ENCODE data around the gene SHROOM3. TPM values are rescaled to one million over a fixed set of nuclear protein-coding genes. Genes with fewer than 3 reads are reported as not detected.

Gene SHROOM3
- total and polyA plus RNA-seq, 2 donors from 2014 or later, result 5.5 to 67.3 TPM

- DNase-seq (peak in 2 of 5 donors; percentile 77 to 81), FAIRE-seq (peak; percentile 87)
- H3K27me3 ChIP-seq (ENCODE audit: control insufficient read depth, insufficient read depth, low read length), result no peaks in the 10 kb centered on the region
- H3K4me3 ChIP-seq (ENCODE audit: low read length in 3 of 3), result peak overlapping the region in 1 of 3 donors; percentile 38
- no peaks in the 10 kb centered on the region for H3K9me3 ChIP-seq (ENCODE audit: control insufficient read depth in 2 of 3, insufficient read depth in 1 of 3, low read length in 3 of 3)
- intact Hi-C loops (cut with DNase I), result no loop called here
- H3K4me1 ChIP-seq (ENCODE audit: control insufficient read depth in 2 of 3, insufficient read depth in 2 of 3, low read depth in 1 of 3, low read length in 3 of 3), result no peaks in the 10 kb centered on the region
- H3K27ac ChIP-seq (ENCODE audit: low read depth in 2 of 2, low read length in 2 of 2), result no peak overlapping the region
- H3K36me3 ChIP-seq (ENCODE audit: control insufficient read depth in 2 of 3, insufficient read depth in 3 of 3, low read length in 3 of 3), result no peaks in the 10 kb centered on the region
- H3K9ac ChIP-seq (ENCODE audit: low read length in 3 of 3), result no peak overlapping the region
- TF ChIP-seq, protein P1, sequence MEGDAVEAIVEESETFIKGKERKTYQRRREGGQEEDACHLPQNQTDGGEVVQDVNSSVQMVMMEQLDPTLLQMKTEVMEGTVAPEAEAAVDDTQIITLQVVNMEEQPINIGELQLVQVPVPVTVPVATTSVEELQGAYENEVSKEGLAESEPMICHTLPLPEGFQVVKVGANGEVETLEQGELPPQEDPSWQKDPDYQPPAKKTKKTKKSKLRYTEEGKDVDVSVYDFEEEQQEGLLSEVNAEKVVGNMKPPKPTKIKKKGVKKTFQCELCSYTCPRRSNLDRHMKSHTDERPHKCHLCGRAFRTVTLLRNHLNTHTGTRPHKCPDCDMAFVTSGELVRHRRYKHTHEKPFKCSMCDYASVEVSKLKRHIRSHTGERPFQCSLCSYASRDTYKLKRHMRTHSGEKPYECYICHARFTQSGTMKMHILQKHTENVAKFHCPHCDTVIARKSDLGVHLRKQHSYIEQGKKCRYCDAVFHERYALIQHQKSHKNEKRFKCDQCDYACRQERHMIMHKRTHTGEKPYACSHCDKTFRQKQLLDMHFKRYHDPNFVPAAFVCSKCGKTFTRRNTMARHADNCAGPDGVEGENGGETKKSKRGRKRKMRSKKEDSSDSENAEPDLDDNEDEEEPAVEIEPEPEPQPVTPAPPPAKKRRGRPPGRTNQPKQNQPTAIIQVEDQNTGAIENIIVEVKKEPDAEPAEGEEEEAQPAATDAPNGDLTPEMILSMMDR (IDR thresholded peaks at IDR 0.05; ENCODE audit: borderline replicate concordance, extremely low read depth, insufficient read depth), result peak; percentile 65
These were observed 4.3 kb upstream of the SHROOM3 start for GRCh38 chr4:76430519-76431388.

DNA sequence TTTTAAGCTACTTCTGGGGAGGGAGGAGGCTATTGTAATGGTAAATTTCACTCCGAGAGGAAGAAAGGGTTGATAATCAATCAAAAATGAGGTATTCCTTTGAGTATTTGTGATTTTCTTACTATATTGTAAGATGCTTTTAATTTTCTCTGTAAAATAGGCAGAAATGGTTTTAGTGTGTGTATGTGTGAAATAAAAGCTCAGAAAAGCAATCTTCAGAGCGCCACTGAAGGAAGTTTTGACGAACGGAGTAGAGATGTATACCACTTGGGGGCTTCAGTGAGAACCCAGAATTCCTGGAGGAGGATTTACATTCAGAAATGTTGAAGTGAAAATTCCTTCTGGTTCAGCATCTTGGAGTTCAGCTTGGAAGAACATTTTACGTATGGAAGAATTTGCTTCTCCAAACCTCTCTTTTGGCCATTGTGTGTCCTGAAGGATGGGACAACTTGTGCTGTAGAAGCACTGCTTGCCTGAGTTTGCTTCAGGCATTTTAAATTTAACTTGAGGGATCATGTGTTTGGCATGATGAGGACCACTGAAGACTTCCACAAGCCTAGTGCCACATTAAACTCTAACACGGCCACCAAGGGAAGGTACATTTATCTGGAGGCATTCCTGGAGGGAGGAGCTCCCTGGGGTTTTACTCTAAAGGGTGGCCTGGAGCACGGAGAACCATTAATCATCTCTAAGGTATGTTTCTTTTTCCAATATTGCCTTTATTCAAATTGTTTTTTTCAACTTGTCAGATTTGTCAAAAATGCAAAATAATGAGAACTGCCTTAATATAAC lies 695 bp downstream of the SHROOM3 start:
- Histone ChIP-seq H3K9ac (ENCODE audit: low read length in 3 of 3) (peak overlapping the region in 2 of 3 donors; percentile 48 to 65), H3K27ac (ENCODE audit: low read depth in 2 of 2, low read length in 2 of 2) (peak overlapping the region in 1 of 2 donors; percentile 27), H3K36me3 (ENCODE audit: control insufficient read depth in 2 of 3, insufficient read depth in 3 of 3, low read length in 3 of 3) (no peaks in the 10 kb centered on the region), H3K27me3 (ENCODE audit: control insufficient read depth, insufficient read depth, low read length) (no peaks in the 10 kb centered on the region), H3K9me3 (ENCODE audit: control insufficient read depth in 2 of 3, insufficient read depth in 1 of 3, low read length in 3 of 3) (no peaks in the 10 kb centered on the region), H3K4me3 (ENCODE audit: low read length in 3 of 3) (peak overlapping the region; percentile 44 to 62 (median 49)), H3K4me1 (ENCODE audit: control insufficient read depth in 2 of 3, insufficient read depth in 2 of 3, low read depth in 1 of 3, low read length in 3 of 3) (no peaks in the 10 kb centered on the region)
- TF ChIP-seq, protein P1 (IDR thresholded peaks at IDR 0.05; ENCODE audit: borderline replicate concordance, extremely low read depth, insufficient read depth), result no peak
- peak in 2 of 5 donors; percentile 29 to 52 for DNase-seq
- intact Hi-C loops (cut with DNase I), result no loop called here
- no peak for FAIRE-seq

- FAIRE-seq (no peak), DNase-seq (no peak)
- H3K9ac ChIP-seq (ENCODE audit: low read length in 3 of 3), result no peak overlapping the region
- H3K27me3 ChIP-seq (ENCODE audit: control insufficient read depth, insufficient read depth, low read length), result no peaks in the 10 kb centered on the region
- H3K9me3 ChIP-seq (ENCODE audit: control insufficient read depth in 2 of 3, insufficient read depth in 1 of 3, low read length in 3 of 3), result no peaks in the 10 kb centered on the region
- intact Hi-C loops (cut with DNase I), result no loop called here
- no peak overlapping the region for H3K4me3 ChIP-seq (ENCODE audit: low read length in 3 of 3)
- H3K27ac ChIP-seq (ENCODE audit: low read depth in 2 of 2, low read length in 2 of 2), result no peak overlapping the region
- no peaks in the 10 kb centered on the region for H3K36me3 ChIP-seq (ENCODE audit: control insufficient read depth in 2 of 3, insufficient read depth in 3 of 3, low read length in 3 of 3)
- TF ChIP-seq, protein P1 (IDR thresholded peaks at IDR 0.05; ENCODE audit: borderline replicate concordance, extremely low read depth, insufficient read depth), result no peak
- H3K4me1 ChIP-seq (ENCODE audit: control insufficient read depth in 2 of 3, insufficient read depth in 2 of 3, low read depth in 1 of 3, low read length in 3 of 3), result no peaks in the 10 kb centered on the region
These were observed 4.5 kb downstream of the SHROOM3 start for GRCh38 chr4:76439491-76439890.

Measured in kidney (tissue), 14 donors.